Frontal cortex (tissue), 4 donors: ENCODE data around the gene TCF12. TPM values are rescaled to one million over a fixed set of nuclear protein-coding genes. Genes with fewer than 3 reads are reported as not detected.

Experiments used
- DNase-seq, 2 donors: peaks; one replicate each; pipeline ENCODE4 v3.0.0; 2012; ENCODE audit warnings: low spot score in 2 of 2
- FAIRE-seq: peaks from 2 replicates; lab custom pipeline; 2012; peaks lifted over from hg19 to GRCh38; lab: Jason Lieb, UNC
- total RNA-seq: library from RNA; depleted of rRNA; stranded (reverse); fragments of >200 nt; gene quantifications from one replicate; pipeline ENCODE4 v1.2.3, GENCODE V29; 2014
- donor health status: control.
- donor health status: control.
- donor health status: control.

TCF12 gene
- total RNA-seq, 1 donor from 2014 or later, result 87.2 TPM

GRCh38 chr15:57255751-57256341, 337.4 kb downstream of the TCF12 start:
- no peak for FAIRE-seq
- no peak for DNase-seq

- FAIRE-seq, result no peak
- DNase-seq, result no peak
Measured at GRCh38 chr15:57256939-57257338, 338.5 kb downstream of the TCF12 start.

- no peak for FAIRE-seq
- DNase-seq, result no peak
Measured at GRCh38 chr15:57259568-57260040, 341.2 kb downstream of the TCF12 start.

- DNase-seq, result no peak
- no peak for FAIRE-seq
Measured at GRCh38 chr15:57263520-57263919, 345.1 kb downstream of the TCF12 start.

GRCh38 chr15:57272771-57273357, 354.4 kb downstream of the TCF12 start:
- FAIRE-seq (no peak), DNase-seq (no peak)

- DNase-seq, result no peak
- no peak for FAIRE-seq
Measured at GRCh38 chr15:57273402-57273801, 355.0 kb downstream of the TCF12 start.

GRCh38 chr15:57278439-57278838, 360.0 kb downstream of the TCF12 start:
- FAIRE-seq (no peak), DNase-seq (no peak)

GRCh38 chr15:57280464-57280863, 362.0 kb downstream of the TCF12 start:
- FAIRE-seq, result no peak
- DNase-seq, result no peak

GRCh38 chr15:57281321-57281720, 362.9 kb downstream of the TCF12 start:
- DNase-seq, result no peak

GRCh38 chr15:57282686-57283085, 364.2 kb downstream of the TCF12 start:
- no peak for FAIRE-seq
- DNase-seq, result no peak

More at GRCh38 chr15:57281321-57281720, 362.9 kb downstream of the TCF12 start:
- FAIRE-seq, result no peak

GRCh38 chr15:57283774-57284503, 365.5 kb downstream of the TCF12 start:
- no peak for DNase-seq
- FAIRE-seq, result no peak

- DNase-seq, result no peak
- no peak for FAIRE-seq
Measured at GRCh38 chr15:57284535-57284934, 366.1 kb downstream of the TCF12 start.

GRCh38 chr15:57285386-57285785, 366.9 kb downstream of the TCF12 start:
- FAIRE-seq, result no peak
- no peak for DNase-seq

GRCh38 chr15:57286446-57287122, 368.1 kb downstream of the TCF12 start:
- FAIRE-seq (no peak), DNase-seq (no peak)

- no peak for FAIRE-seq
Measured at GRCh38 chr15:57287123-57287521, 368.7 kb downstream of the TCF12 start.

GRCh38 chr15:57288926-57289580, 370.6 kb downstream of the TCF12 start:
- FAIRE-seq, result no peak

More at GRCh38 chr15:57287123-57287521, 368.7 kb downstream of the TCF12 start:
- no peak for DNase-seq

GRCh38 chr15:57290187-57290586, 371.7 kb downstream of the TCF12 start:
- DNase-seq (no peak), FAIRE-seq (no peak)

More at GRCh38 chr15:57288926-57289580, 370.6 kb downstream of the TCF12 start:
- no peak for DNase-seq

- FAIRE-seq, result no peak
- DNase-seq, result no peak
Measured at GRCh38 chr15:57290826-57291225, 372.4 kb downstream of the TCF12 start.

- DNase-seq (no peak), FAIRE-seq (no peak)
Measured at GRCh38 chr15:57296473-57297162, 378.2 kb downstream of the TCF12 start.
